Measurements from ENCODE around the gene MARCHF3.
A peak's percentile ranks its signal among the peaks of the same experiment; 100 is the strongest.
"Not testable (repeated sequence)": the region's sequence is repeated elsewhere in the genome, so short reads cannot be mapped to it uniquely, and the experiment has no call there.

The MARCHF3 gene

DNA sequence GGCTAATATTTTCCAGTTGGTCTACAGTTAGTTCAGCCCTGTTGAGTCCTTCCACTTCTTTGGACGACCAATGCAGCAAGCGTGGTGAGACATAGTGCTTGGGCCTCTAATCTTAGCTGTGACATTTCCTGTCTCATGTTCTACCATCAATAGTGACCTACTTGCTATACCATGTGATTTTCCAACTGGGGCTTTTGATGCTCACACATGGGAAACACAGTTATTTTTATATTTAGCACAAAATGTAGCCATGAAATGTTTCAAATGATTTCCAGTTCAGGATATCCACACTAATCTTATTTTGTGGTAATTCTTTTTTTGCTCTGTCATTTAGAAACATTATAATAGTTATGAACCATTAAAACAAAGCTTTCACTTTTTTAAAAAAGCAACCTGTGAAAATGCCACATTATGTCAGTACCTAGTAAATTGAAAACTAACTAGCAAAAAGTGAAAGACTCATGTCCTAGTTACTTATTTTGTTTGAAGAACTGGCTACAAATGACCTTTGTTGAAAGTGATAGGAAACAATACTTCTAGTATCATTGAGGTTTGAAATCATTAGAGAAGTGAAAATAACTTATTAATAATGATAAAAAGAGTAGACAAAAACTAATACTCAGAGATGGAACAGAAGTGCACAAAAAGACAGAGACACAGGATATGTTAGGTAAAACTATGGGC, 18.3 kb downstream of the MARCHF3 start:
- no peak for DNase-seq (ENCODE audit: low read depth)

- peak; percentile 87 for DNase-seq (ENCODE audit: low read depth)
These were observed 19.2 kb downstream of the MARCHF3 start for GRCh38 chr5:127011153-127011552.

DNA sequence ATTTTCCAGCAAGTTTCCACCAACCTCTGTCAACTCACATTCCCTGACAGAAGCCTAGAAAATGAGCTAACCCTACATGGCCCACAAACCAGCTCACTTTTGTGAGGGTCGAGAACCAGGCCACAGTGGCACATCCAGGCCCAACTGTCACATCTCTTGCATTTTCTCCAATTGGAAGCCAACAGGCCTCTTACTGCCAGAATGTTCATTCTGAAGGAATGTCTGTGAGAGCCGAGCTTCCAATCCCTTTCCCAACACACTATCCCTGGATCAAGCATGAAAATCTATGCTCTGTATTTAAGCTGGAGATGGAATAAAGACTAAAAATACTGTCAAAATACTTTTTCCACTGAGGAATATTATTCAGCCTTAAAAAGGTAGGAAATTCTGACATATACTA, 20.0 kb downstream of the MARCHF3 start:
- no peak for DNase-seq (ENCODE audit: low read depth)

DNA sequence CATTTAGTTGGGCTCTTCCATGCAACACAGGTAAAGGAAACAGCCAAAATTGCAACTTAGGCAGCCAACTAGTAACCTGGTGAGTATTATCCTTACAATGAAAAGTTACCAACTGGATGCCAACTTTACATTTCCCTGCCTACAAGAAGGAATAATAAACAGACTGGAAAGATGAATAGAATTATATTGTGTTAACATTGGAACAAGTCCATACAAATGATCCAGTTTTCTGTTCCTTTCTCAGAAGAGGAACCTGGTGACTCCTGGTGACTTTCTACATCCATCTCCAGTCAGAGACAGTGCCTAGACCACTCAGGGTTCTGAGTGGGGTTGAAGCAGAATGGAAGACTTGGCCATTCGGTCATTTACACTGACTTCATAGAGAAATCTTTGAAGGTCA, 20.6 kb downstream of the MARCHF3 start:
- DNase-seq (ENCODE audit: low read depth), result no peak

DNA sequence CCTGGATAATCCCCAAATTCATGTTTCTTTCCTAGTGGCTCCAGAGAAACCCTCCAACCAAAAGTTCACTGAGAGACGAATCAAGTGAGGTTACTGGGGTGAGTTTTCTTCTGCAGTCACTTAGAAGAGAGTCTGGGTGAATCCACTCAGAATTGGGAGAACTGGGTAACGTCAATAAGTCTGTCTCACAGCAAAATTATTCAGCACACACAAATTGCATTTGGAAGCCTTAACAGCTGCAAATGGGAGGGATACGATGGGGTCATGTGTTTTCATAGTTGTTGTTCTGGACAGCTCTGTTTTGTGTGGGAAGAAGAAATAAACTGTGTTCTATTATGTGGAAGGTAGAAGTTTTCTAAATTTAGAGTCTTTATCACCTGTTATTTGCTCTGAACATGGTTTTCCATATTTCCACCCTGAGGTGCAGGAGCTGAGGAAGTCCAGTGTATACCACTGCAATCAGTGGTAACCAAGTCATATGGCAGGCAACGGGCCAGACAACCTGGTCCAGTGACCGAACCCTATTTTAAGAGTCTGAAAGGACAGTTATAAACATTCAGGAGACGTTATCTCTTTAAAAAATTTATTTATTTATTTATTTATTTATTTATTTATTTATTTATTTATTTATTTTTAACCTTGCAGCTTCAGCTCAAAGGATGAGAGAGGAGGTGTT, 21.9 kb downstream of the MARCHF3 start:
- DNase-seq (ENCODE audit: low read depth), result no peak

- DNase-seq (ENCODE audit: low read depth), result no peak
These were observed 22.8 kb downstream of the MARCHF3 start for GRCh38 chr5:127007522-127007921.

- peak; percentile 64 for DNase-seq (ENCODE audit: low read depth)
These were observed 23.6 kb downstream of the MARCHF3 start for GRCh38 chr5:127006744-127007143.

- DNase-seq (ENCODE audit: low read depth), result not testable (repeated sequence)
These were observed 25.1 kb downstream of the MARCHF3 start for GRCh38 chr5:127005282-127005681.

- DNase-seq (ENCODE audit: low read depth), result no peak
These were observed 25.6 kb downstream of the MARCHF3 start for GRCh38 chr5:127004721-127005120.

GRCh38 chr5:127003798-127004495, 26.4 kb downstream of the MARCHF3 start:
- DNase-seq (ENCODE audit: low read depth), result no peak

DNA sequence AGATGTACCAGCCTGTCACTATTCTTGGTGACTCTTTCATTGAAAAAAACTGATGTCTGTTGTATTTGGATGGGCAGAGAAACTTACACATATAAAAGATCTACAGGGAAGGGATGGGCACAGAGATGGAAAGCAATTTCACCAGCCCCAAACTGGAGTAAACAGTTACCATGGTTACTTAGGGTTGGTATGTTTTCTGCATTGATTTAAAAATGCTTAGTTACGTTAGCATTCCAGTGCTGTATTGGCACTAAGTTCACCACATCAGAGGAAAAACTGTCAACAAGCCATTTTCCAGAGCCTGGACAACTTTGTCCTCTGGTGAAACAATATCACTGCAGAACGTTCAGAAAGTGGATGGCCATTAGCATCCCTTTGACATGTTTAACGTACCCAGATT, 28.0 kb downstream of the MARCHF3 start:
- DNase-seq (ENCODE audit: low read depth), result peak; percentile 67

GRCh38 chr5:127001621-127002296, 28.6 kb downstream of the MARCHF3 start:
- DNase-seq (ENCODE audit: low read depth), result peak; percentile 98

DNA sequence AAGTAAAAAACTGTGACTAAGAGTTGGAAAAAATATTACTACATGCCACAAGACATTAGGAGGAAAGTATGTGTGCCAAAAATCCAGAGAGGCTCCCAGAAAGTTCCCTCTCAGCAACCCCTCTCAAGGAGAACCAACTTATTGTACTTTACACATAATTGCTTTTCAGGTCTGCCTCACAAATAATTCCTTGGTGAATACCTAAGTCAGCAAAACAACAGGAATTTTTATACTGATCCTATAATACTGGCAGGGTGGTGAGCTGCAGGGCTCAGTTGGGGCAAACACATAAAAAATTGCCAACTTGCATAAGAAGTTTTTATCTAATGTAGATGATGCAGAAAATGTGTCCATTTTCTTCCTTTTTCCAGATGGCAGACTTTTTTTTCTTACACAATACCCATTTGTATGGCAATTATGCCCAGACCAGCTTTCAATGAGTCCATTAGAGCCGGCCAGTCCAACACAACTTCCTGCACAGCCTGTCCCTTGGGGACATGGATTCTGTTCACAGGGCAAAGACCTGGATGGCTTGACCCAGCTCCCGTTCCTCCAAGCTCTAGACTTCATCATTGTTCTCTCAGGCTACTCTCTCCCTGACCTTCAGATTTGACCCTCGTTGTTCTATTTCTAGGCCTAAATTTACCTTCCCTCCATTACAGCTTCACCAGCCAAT, 31.3 kb downstream of the MARCHF3 start:
- no peak for DNase-seq (ENCODE audit: low read depth)

GRCh38 chr5:126998201-126998631, 32.1 kb downstream of the MARCHF3 start:
- peak; percentile 35 for DNase-seq (ENCODE audit: low read depth)

- no peak for DNase-seq (ENCODE audit: low read depth)
These were observed 34.7 kb downstream of the MARCHF3 start for GRCh38 chr5:126995689-126996088.

- no peak for DNase-seq (ENCODE audit: low read depth)
These were observed 35.3 kb downstream of the MARCHF3 start for GRCh38 chr5:126995039-126995438.

- DNase-seq (ENCODE audit: low read depth), result no peak
These were observed 35.9 kb downstream of the MARCHF3 start for GRCh38 chr5:126994485-126994884.

- no peak for DNase-seq (ENCODE audit: low read depth)
These were observed 42.3 kb downstream of the MARCHF3 start for GRCh38 chr5:126988021-126988569.

DNA sequence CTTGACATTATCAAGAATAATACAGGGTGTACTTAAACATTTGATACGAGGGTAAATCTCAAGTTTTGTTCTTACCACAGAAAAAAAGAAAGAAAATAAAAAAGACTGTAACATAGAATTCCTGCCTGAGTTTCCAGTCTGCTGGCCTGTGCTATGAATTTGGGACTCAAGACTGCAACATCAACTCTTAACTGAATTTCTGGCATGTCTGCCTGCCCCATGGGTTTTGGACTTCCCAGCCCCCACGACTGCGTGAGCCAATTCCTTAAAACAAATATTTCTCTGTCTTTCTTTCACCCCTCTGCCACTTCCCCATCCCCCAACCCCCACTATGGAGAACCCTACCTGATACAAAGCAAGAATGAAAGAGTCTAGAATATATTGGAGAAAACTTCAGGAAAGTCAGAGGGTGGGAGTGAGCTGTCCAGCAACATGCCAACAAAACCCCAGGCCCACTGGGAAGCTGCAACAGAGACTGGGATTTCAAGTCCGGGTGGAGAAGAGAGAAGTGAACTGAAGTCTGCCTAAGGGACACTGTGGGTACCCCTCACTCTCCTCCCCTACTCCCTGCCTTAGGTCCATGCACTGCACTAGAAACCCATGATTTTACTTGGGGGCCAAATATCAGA, 43.0 kb downstream of the MARCHF3 start:
- DNase-seq (ENCODE audit: low read depth), result no peak

DNA sequence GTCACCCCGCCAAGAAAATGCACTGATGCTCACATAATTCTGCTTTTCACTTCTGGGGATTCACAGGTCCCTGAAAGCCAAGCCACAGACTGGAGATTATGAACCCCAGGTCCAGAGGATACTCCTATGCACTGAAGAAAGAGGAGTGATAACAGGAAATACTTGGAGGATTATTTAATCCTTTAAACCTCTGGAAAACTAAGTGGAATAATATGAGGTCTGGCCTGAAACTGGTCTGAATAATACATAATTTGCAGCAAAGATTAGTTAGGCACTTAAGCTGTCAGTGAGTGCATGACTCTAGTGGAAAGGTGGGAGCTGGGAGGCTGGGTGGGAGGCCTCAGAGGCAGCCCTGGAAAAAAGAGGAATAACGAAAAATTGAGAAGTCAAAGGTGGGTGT, 45.7 kb downstream of the MARCHF3 start:
- peak; percentile 75 for DNase-seq (ENCODE audit: low read depth)

DNA sequence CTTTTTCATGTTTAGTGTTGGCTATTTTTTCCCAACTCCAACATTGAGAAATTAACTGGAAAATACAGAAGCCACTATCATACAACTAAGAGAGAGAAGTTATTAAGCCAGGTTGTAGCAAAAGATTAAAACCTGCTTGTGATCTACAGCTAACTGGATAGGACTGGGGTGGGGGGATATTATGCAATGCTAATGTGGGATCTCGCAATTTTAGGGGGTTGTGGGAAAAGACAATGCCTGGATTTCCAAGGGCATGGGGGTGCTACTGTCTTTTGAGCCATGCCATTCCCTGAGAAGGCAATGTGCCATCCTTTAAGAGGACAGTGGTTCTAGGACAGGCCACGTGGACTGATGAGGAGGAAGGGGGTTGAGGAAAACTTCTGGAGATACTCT, 46.5 kb downstream of the MARCHF3 start:
- DNase-seq (ENCODE audit: low read depth), result peak; percentile 23
